Measurements from ENCODE around the gene CIP2A. TPM values are rescaled to one million over a fixed set of nuclear protein-coding genes. Genes with fewer than 3 reads are reported as not detected.

CIP2A gene
- total and polyA plus RNA-seq, 2 experiments from 2014 or later: 48.1 to 63.5 TPM

GRCh38 chr3:108524537-108524936 is 64.7 kb downstream of the CIP2A start:
- Mint-ChIP-seq H3K27ac (no peak overlapping the region), H3K4me3 (no peak overlapping the region), H3K27me3 (ENCODE audit: insufficient read depth, low read depth, poor library complexity) (no peaks in the 10 kb centered on the region), H3K9me3 (no peaks in the 10 kb centered on the region), H3K36me3 (ENCODE audit: low read depth) (no peaks in the 10 kb centered on the region), H3K4me1 (peaks cover 11% of the 10 kb centered on the region; the same call in 2 of the 3 replicates)
- Histone ChIP-seq H4K20me1 (replicated peaks; ENCODE audit: insufficient read depth) (no peaks in the 10 kb centered on the region), H3K4me2 (no peak overlapping the region), H3K27ac (ENCODE audit: low read depth) (no peak overlapping the region), H3K4me3 (no peak overlapping the region), H3F3A (replicated peaks; ENCODE audit: low read depth) (no peaks in the 10 kb centered on the region), H3K9me2 (ENCODE audit: insufficient read depth) (no peaks in the 10 kb centered on the region), H3K4me1 (ENCODE audit: insufficient read depth) (peaks cover 12% of the 10 kb centered on the region), H2AFZ (no peak overlapping the region; the same call in 1 of the 2 replicates), H3K79me2 (replicated peaks; ENCODE audit: insufficient read depth) (no peaks in the 10 kb centered on the region), H3K27me3 (ENCODE audit: insufficient read depth) (no peaks in the 10 kb centered on the region), H3K36me3 (ENCODE audit: insufficient read depth) (no peaks in the 10 kb centered on the region)
- ATAC-seq: peak; percentile 48; the same call in 2 of the 3 replicates
- no peak for DNase-seq (ENCODE audit: low spot score)
- TF ChIP-seq CREB1 (CRISPR knock-in tag; IDR thresholded peaks at IDR 0.05; ENCODE audit: low read depth) (no peak), POLR2AphosphoS5 (IDR thresholded peaks at IDR 0.05; ENCODE audit: low read depth) (no peak), CTCF (conservative IDR thresholded peaks at IDR 0.05; ENCODE audit: low read depth in 2 of 2) (no peak), STAT1 (IDR thresholded peaks at IDR 0.05; ENCODE audit: unreplicated experiment) (no peak), ZNF331 (CRISPR knock-in tag; IDR thresholded peaks at IDR 0.05; ENCODE audit: low read depth) (no peak), NANOG (IDR thresholded peaks at IDR 0.05; ENCODE audit: borderline replicate concordance) (no peak)
- TF ChIP-seq, protein P1, sequence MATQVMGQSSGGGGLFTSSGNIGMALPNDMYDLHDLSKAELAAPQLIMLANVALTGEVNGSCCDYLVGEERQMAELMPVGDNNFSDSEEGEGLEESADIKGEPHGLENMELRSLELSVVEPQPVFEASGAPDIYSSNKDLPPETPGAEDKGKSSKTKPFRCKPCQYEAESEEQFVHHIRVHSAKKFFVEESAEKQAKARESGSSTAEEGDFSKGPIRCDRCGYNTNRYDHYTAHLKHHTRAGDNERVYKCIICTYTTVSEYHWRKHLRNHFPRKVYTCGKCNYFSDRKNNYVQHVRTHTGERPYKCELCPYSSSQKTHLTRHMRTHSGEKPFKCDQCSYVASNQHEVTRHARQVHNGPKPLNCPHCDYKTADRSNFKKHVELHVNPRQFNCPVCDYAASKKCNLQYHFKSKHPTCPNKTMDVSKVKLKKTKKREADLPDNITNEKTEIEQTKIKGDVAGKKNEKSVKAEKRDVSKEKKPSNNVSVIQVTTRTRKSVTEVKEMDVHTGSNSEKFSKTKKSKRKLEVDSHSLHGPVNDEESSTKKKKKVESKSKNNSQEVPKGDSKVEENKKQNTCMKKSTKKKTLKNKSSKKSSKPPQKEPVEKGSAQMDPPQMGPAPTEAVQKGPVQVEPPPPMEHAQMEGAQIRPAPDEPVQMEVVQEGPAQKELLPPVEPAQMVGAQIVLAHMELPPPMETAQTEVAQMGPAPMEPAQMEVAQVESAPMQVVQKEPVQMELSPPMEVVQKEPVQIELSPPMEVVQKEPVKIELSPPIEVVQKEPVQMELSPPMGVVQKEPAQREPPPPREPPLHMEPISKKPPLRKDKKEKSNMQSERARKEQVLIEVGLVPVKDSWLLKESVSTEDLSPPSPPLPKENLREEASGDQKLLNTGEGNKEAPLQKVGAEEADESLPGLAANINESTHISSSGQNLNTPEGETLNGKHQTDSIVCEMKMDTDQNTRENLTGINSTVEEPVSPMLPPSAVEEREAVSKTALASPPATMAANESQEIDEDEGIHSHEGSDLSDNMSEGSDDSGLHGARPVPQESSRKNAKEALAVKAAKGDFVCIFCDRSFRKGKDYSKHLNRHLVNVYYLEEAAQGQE (IDR thresholded peaks at IDR 0.05; ENCODE audit: unreplicated experiment): no peak
- TF ChIP-seq, protein P2, sequence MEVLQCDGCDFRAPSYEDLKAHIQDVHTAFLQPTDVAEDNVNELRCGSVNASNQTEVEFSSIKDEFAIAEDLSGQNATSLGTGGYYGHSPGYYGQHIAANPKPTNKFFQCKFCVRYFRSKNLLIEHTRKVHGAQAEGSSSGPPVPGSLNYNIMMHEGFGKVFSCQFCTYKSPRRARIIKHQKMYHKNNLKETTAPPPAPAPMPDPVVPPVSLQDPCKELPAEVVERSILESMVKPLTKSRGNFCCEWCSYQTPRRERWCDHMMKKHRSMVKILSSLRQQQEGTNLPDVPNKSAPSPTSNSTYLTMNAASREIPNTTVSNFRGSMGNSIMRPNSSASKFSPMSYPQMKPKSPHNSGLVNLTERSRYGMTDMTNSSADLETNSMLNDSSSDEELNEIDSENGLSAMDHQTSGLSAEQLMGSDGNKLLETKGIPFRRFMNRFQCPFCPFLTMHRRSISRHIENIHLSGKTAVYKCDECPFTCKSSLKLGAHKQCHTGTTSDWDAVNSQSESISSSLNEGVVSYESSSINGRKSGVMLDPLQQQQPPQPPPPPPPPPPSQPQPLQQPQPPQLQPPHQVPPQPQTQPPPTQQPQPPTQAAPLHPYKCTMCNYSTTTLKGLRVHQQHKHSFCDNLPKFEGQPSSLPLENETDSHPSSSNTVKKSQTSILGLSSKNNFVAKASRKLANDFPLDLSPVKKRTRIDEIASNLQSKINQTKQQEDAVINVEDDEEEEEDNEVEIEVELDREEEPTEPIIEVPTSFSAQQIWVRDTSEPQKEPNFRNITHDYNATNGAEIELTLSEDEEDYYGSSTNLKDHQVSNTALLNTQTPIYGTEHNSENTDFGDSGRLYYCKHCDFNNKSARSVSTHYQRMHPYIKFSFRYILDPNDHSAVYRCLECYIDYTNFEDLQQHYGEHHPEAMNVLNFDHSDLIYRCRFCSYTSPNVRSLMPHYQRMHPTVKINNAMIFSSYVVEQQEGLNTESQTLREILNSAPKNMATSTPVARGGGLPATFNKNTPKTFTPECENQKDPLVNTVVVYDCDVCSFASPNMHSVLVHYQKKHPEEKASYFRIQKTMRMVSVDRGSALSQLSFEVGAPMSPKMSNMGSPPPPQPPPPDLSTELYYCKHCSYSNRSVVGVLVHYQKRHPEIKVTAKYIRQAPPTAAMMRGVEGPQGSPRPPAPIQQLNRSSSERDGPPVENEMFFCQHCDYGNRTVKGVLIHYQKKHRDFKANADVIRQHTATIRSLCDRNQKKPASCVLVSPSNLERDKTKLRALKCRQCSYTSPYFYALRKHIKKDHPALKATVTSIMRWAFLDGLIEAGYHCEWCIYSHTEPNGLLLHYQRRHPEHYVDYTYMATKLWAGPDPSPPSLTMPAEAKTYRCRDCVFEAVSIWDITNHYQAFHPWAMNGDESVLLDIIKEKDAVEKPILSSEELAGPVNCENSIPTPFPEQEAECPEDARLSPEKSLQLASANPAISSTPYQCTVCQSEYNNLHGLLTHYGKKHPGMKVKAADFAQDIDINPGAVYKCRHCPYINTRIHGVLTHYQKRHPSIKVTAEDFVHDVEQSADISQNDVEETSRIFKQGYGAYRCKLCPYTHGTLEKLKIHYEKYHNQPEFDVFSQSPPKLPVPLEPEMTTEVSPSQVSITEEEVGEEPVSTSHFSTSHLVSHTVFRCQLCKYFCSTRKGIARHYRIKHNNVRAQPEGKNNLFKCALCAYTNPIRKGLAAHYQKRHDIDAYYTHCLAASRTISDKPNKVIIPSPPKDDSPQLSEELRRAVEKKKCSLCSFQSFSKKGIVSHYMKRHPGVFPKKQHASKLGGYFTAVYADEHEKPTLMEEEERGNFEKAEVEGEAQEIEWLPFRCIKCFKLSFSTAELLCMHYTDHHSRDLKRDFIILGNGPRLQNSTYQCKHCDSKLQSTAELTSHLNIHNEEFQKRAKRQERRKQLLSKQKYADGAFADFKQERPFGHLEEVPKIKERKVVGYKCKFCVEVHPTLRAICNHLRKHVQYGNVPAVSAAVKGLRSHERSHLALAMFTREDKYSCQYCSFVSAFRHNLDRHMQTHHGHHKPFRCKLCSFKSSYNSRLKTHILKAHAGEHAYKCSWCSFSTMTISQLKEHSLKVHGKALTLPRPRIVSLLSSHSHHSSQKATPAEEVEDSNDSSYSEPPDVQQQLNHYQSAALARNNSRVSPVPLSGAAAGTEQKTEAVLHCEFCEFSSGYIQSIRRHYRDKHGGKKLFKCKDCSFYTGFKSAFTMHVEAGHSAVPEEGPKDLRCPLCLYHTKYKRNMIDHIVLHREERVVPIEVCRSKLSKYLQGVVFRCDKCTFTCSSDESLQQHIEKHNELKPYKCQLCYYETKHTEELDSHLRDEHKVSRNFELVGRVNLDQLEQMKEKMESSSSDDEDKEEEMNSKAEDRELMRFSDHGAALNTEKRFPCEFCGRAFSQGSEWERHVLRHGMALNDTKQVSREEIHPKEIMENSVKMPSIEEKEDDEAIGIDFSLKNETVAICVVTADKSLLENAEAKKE (CRISPR knock-in tag; IDR thresholded peaks at IDR 0.05): no peak

All from GM23338 (cell line).